ENCODE measurements around the gene SNX20.

The SNX20 gene

GRCh38 chr16:50662306-50662940 lies 18.7 kb downstream of the SNX20 start:
- TF ChIP-seq, protein P1, sequence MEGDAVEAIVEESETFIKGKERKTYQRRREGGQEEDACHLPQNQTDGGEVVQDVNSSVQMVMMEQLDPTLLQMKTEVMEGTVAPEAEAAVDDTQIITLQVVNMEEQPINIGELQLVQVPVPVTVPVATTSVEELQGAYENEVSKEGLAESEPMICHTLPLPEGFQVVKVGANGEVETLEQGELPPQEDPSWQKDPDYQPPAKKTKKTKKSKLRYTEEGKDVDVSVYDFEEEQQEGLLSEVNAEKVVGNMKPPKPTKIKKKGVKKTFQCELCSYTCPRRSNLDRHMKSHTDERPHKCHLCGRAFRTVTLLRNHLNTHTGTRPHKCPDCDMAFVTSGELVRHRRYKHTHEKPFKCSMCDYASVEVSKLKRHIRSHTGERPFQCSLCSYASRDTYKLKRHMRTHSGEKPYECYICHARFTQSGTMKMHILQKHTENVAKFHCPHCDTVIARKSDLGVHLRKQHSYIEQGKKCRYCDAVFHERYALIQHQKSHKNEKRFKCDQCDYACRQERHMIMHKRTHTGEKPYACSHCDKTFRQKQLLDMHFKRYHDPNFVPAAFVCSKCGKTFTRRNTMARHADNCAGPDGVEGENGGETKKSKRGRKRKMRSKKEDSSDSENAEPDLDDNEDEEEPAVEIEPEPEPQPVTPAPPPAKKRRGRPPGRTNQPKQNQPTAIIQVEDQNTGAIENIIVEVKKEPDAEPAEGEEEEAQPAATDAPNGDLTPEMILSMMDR (IDR thresholded peaks at IDR 0.05): no peak

DNA sequence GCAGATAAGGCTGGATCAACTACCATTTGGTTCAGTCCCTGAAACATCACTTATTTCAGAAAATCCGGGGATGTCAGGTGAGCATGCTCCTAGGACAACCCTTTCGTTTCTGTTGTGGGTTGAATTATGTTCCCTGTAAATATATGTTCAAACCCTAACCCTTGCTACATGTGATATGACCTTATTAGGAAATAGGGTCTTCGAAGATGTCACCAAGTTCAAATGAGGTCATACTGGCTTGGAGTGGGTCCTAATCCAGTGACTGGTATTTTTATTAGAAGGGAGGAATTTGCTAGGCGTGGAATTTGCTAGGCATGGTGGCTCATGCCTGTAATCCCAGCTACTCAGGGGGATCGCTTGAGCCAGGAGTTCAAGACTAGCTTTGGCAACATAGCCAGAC lies 21.3 kb downstream of the SNX20 start:
- TF ChIP-seq, protein P1 (IDR thresholded peaks at IDR 0.05): no peak

GRCh38 chr16:50657241-50657640 lies 23.9 kb downstream of the SNX20 start:
- TF ChIP-seq, protein P1 (IDR thresholded peaks at IDR 0.05): no peak

DNA sequence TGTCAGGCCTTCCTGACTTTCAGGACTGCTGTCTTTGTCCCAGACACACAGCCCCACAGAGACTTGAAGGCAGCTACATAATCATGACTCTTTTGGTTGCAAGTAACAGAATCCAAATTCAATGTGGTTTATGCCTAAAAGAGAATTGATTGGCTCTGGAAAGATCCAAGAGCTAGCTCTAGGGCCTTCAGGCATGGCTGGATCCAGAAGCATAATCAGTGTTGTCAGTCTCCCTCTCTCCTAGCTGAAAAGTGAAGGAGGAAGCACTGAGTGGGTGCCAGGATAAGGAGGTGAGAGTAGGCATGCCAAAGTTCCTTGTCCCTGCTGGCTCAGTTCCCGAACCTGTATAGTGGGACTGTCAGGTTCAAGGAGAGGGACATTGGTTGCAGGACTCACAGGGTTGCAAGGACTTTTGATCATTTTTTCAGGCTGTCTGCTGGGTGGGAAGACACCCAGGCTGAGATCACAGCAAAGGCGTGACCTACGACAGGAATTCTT lies 25.5 kb downstream of the SNX20 start:
- TF ChIP-seq, protein P1 (IDR thresholded peaks at IDR 0.05): no peak

DNA sequence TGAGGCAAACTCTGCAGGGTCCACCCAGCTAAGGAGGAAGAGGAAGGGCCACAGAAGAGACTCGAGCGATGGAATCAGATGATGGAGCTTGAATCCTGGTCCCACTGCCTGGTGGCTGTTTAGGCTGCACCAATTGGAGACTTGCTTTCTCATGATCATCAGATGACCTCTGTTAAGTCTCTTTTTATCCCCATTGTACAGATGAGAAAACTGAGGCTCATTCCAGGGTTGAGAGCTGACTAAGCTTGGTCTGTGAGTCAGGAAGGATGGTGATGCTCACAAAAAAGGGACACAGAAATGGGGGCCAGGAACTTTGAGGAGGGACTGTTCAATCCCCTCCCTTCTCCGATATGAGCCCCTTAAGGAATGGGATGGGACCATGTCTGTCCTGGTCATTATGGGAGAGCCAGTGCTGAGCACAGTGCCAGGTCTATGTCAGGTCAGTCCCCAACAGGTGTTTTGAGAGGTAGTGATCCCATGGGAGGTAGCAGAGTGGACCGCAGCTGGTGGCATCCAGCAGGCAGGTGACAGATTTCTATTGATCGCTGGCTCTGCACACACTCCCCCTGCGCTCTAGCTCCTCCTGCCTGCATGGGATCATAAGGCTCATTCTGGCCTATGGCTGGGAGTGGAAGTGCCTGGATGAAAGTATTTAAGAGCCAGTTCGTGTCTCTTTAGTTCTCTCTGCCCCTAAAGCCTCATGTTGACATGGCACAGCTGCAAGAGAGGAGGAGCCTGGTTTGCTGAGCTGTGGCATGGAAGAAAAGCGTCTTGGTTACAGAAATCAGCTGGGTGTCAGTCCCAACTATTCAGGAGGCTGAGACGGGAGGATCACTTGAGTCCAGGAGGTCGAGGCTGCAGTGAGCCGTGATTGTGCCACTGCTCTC lies 27.2 kb downstream of the SNX20 start:
- TF ChIP-seq, protein P1 (IDR thresholded peaks at IDR 0.05): no peak

GRCh38 chr16:50652836-50653425 lies 28.2 kb downstream of the SNX20 start:
- TF ChIP-seq, protein P1 (IDR thresholded peaks at IDR 0.05): no peak

GRCh38 chr16:50651835-50652438 lies 29.2 kb downstream of the SNX20 start:
- TF ChIP-seq, protein P1 (IDR thresholded peaks at IDR 0.05): no peak

Data from LNCAP (cell line).